WERI-Rb-1 (cell line): ENCODE measurements around the gene DMD.

Experiments used
- DNase-seq: peaks from one replicate; pipeline ENCODE4 v3.0.0-alpha.2; 2020
- H3K27ac ChIP-seq: fragments of 250-450 bp; sonication (Bioruptor Pico); 2 replicates; pipeline ENCODE4 v1.5.1; 2020; ENCODE audit warnings: mild to moderate bottlenecking, moderate library complexity
- H3K27me3 ChIP-seq: fragments of 250-450 bp; sonication (Bioruptor Pico); 2 replicates; pipeline ENCODE4 v1.5.1; 2021; ENCODE audit warnings: mild to moderate bottlenecking, low read depth, moderate library complexity; ENCODE audit not compliant: insufficient read depth, severe bottlenecking
- H3K36me3 ChIP-seq: fragments of 250-450 bp; sonication (Bioruptor Pico); 2 replicates; pipeline ENCODE4 v1.5.1; 2020; ENCODE audit warnings: mild to moderate bottlenecking, moderate library complexity
- H3K4me3 ChIP-seq: 2 replicates; pipeline ENCODE4 v1.5.1; 2011; ENCODE audit warnings: low read depth, mild to moderate bottlenecking, control low read depth, low read length
- H3K9me3 ChIP-seq: fragments of 250-450 bp; sonication (Bioruptor Pico); 2 replicates; pipeline ENCODE4 v1.5.1; 2021; ENCODE audit warnings: mild to moderate bottlenecking, moderate library complexity; ENCODE audit not compliant: severe bottlenecking
- CTCF ChIP-seq: IDR thresholded peaks from 2 replicates; pipeline ENCODE4 v1.5.1; 2011; ENCODE audit warnings: low read depth, mild to moderate bottlenecking, control low read depth, inconsistent platforms, low read length

DMD gene

GRCh38 chrX:31988975-31989374, 1222.4 kb downstream of the DMD start:
- no peaks in the 10 kb centered on the region for H3K9me3 ChIP-seq
- no peak for DNase-seq
- no peak overlapping the region for H3K4me3 ChIP-seq
- no peaks in the 10 kb centered on the region for H3K36me3 ChIP-seq
- no peak overlapping the region for H3K27ac ChIP-seq
- no peaks in the 10 kb centered on the region for H3K27me3 ChIP-seq
- TF ChIP-seq CTCF: no peak

- no peak overlapping the region for H3K4me3 ChIP-seq
- no peaks in the 10 kb centered on the region for H3K9me3 ChIP-seq
- DNase-seq: no peak
- no peaks in the 10 kb centered on the region for H3K27me3 ChIP-seq
- no peak for TF ChIP-seq CTCF
- no peaks in the 10 kb centered on the region for H3K36me3 ChIP-seq
- no peak overlapping the region for H3K27ac ChIP-seq
Measured at GRCh38 chrX:31981546-31982062, 1229.7 kb downstream of the DMD start.

DNA sequence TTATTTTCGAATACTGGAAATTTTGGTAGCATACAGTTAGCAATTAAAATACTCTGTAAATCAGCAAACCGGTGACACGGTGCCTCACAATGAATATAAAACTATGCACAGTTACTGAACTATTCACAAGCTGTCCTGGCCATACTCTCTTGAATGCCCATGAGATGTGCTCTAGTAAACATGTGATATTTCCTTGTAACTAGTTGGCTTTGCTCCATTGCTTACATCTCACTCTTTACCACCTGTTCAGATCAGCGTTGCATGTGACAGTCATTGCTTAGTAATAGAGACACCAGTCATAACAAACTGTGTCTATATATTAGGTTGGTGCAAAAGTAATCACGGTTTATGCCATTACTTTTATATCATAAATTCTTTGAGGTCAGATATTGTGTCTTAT, 1241.6 kb downstream of the DMD start:
- no peaks in the 10 kb centered on the region for H3K9me3 ChIP-seq
- H3K4me3 ChIP-seq: no peak overlapping the region
- H3K36me3 ChIP-seq: no peaks in the 10 kb centered on the region
- no peak overlapping the region for H3K27ac ChIP-seq
- TF ChIP-seq CTCF: no peak
- no peak for DNase-seq
- H3K27me3 ChIP-seq: peaks cover 4% of the 10 kb centered on the region

GRCh38 chrX:31962256-31962655, 1249.1 kb downstream of the DMD start:
- H3K36me3 ChIP-seq: no peaks in the 10 kb centered on the region
- H3K4me3 ChIP-seq: no peak overlapping the region
- no peak for DNase-seq
- H3K27ac ChIP-seq: no peak overlapping the region
- TF ChIP-seq CTCF: no peak
- H3K27me3 ChIP-seq: no peaks in the 10 kb centered on the region
- no peaks in the 10 kb centered on the region for H3K9me3 ChIP-seq

DNA sequence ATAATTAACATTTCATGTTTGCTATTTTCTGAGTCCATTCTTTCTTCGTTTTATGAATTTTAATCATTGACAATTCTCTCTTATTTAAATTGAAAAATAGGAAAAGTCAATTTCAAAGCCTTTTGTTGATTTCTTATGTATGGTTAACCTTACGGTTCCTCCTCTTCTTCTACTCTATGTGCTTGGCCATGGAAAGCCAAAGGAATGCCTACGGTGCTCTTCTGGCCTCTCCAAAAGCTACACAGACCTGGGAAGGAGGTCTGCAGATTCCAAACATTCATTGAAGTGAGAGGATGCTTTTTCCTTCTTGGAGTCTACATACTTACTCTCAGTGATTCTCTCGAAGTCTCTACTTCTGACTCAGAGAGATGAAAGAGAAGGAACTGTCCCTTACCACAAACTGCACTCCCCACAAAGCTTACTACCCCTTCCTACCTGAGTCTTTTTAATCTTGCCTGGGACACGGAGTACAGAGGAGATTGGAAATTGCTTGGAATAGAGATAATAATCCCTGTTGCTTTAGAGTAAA, 1276.4 kb downstream of the DMD start:
- no peak overlapping the region for H3K27ac ChIP-seq
- TF ChIP-seq CTCF: no peak
- H3K4me3 ChIP-seq: no peak overlapping the region
- peaks cover 2% of the 10 kb centered on the region for H3K27me3 ChIP-seq
- DNase-seq: no peak
- H3K36me3 ChIP-seq: no peaks in the 10 kb centered on the region
- H3K9me3 ChIP-seq: no peaks in the 10 kb centered on the region

DNA sequence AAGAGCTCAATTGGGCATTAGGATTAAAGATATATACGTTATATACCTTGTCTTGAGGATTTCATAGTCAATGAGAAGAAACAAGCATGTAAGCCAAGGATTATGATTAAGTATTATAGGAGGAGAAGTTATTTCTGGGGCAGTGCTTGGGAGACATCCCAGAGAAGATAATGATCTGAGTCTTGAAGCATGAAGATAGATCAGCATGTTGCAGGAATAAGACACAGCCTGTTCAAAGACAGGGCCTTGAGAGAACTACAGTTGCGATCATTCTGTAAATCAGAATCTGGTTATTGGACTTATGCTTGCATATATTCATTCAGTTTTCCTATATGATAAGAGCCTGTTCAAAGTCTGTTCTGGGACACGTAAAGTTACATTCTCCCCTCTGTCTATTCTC, 1277.3 kb downstream of the DMD start:
- H3K27me3 ChIP-seq: peaks cover 2% of the 10 kb centered on the region
- no peak overlapping the region for H3K4me3 ChIP-seq
- no peaks in the 10 kb centered on the region for H3K9me3 ChIP-seq
- no peak for DNase-seq
- H3K36me3 ChIP-seq: no peaks in the 10 kb centered on the region
- H3K27ac ChIP-seq: no peak overlapping the region
- TF ChIP-seq CTCF: no peak
